K562 (cell line): ENCODE results near the gene C6orf58. TPM values are rescaled to one million over a fixed set of nuclear protein-coding genes. Genes with fewer than 3 reads are reported as not detected.

Experiments used
- ATAC-seq: fragments of 200-7000 bp; cut with Tn5 transposase; 3 replicates; pipeline ENCODE4 v1.9.1; 2020; ENCODE audit warnings: moderate library complexity
- BruUV-seq: library from RNA; stranded (reverse); fragments of 400-500 nt; replicated peaks from 2 replicates; lab custom pipeline; 2021; lab: Mats Ljungman, UMichigan
- CTCF ChIA-PET: fragments of 300-600 bp; formaldehyde crosslinking; extraction: SDS; loops from one replicate; lab custom pipeline; 2021; ENCODE audit warnings: low intra/inter-chr PET ratio; lab: Yijun Ruan, JAX
- POLR2A ChIA-PET: fragments of 300-600, 350-650 bp; sonication (Branson Sonifier 250); formaldehyde crosslinking; extraction: SDS; loops from one replicate; lab custom pipeline; 2021; ENCODE audit warnings: antibody characterized with exemption, inconsistent platforms; lab: Yijun Ruan, JAX
- DNase-seq, 4 experiments: peaks; one replicate each; pipeline versions ENCODE4 v3.0.0 to v3.0.0-alpha.2; 2011 to 2018; ENCODE audit warnings: low spot score in 3 of 4, mixed read lengths in 3 of 4; ENCODE audit errors: extremely low read depth in 1 of 4
- FAIRE-seq: peaks from 2 replicates; lab custom pipeline; 2011; peaks lifted over from hg19 to GRCh38; lab: Jason Lieb, UNC
- H2AFZ ChIP-seq: 2 replicates; pipeline ENCODE4 v1.6.0; 2011; ENCODE audit warnings: low read depth, low read length, control low read depth, inconsistent platforms
- H3K27ac ChIP-seq: fragments of 200-600 bp; 3 replicates; pipeline ENCODE4 v1.8.0; 2011; ENCODE audit warnings: low read depth, mild to moderate bottlenecking, control low read depth, inconsistent platforms, low read length, moderate library complexity, mixed read lengths; ENCODE audit errors: extremely low read depth
- H3K27me3 ChIP-seq, 2 experiments: fragments of 300-600 bp in 1 of 2; 2 replicates in 1 of 2; 3 replicates in 1 of 2; pipeline versions ENCODE4 v1.6.0 to v1.8.0; 2011; ENCODE audit warnings: inconsistent platforms in 2 of 2, low read length in 2 of 2, mild to moderate bottlenecking in 1 of 2, mixed read lengths in 1 of 2, moderate library complexity in 1 of 2; ENCODE audit not compliant: control insufficient read depth in 2 of 2, insufficient read depth in 2 of 2
- H3K36me3 ChIP-seq: fragments of 300-600 bp; 3 replicates; pipeline ENCODE4 v1.8.0; 2011; ENCODE audit warnings: mild to moderate bottlenecking, low read length, inconsistent platforms; ENCODE audit not compliant: control insufficient read depth, insufficient read depth
- H3K4me1 ChIP-seq, 2 experiments: fragments of 200-600 bp in 1 of 2; replicated peaks in 1 of 2; 2 replicates in 1 of 2; 3 replicates in 1 of 2; pipeline versions ENCODE4 v1.5.1 to v1.8.0; 2011; ENCODE audit warnings: inconsistent platforms in 2 of 2, low read length in 2 of 2, mild to moderate bottlenecking in 1 of 2, mixed read lengths in 1 of 2, moderate library complexity in 1 of 2; ENCODE audit not compliant: control insufficient read depth in 2 of 2, insufficient read depth in 2 of 2
- H3K4me2 ChIP-seq: 2 replicates; pipeline ENCODE4 v1.6.1; 2011; ENCODE audit warnings: low read length, control low read depth, inconsistent platforms, mixed read lengths; ENCODE audit not compliant: insufficient read depth
- H3K4me3 ChIP-seq: fragments of 200-600 bp; sonication (generic), shearing (Covaris generic); 2 replicates; pipeline ENCODE4 v1.5.1; 2016; ENCODE audit warnings: control low read depth, inconsistent platforms
- H3K79me2 ChIP-seq: fragments of 200-600 bp; 3 replicates; pipeline ENCODE4 v1.8.0; 2011; ENCODE audit warnings: low read length, inconsistent platforms; ENCODE audit not compliant: control insufficient read depth, insufficient read depth
- H3K9ac ChIP-seq, 2 experiments: 2 replicates each; pipeline versions ENCODE4 v1.6.0 to v1.6.1; 2011; ENCODE audit warnings: low read depth in 2 of 2, low read length in 2 of 2, control low read depth in 1 of 2, inconsistent platforms in 1 of 2, mild to moderate bottlenecking in 1 of 2, mixed read lengths in 1 of 2; ENCODE audit not compliant: insufficient read depth in 1 of 2
- H3K9me1 ChIP-seq: one replicate; pipeline ENCODE4 v1.6.0; 2011; ENCODE audit warnings: inconsistent platforms, mild to moderate bottlenecking, low read length, moderate library complexity; ENCODE audit not compliant: control insufficient read depth, insufficient read depth
- H3K9me3 ChIP-seq: replicated peaks from 2 replicates; pipeline ENCODE4 v1.5.1; 2011; ENCODE audit warnings: low read depth, low read length, inconsistent platforms; ENCODE audit not compliant: control insufficient read depth, insufficient read depth
- H4K20me1 ChIP-seq: replicated peaks from 2 replicates; pipeline ENCODE4 v1.6.1; 2011; ENCODE audit warnings: low read length, inconsistent platforms, mixed read lengths; ENCODE audit not compliant: control insufficient read depth, insufficient read depth
- CTCF ChIP-seq, 3 experiments: IDR thresholded peaks in 2 of 3; conservative IDR thresholded peaks in 1 of 3; 2 replicates each; pipeline ENCODE4 v1.5.1; 2011 to 2012; ENCODE audit warnings: low read length in 3 of 3, mild to moderate bottlenecking in 3 of 3, control low read depth in 2 of 3, improper control_type of control experiment in 1 of 3, inconsistent platforms in 1 of 3, low read depth in 1 of 3, mixed read lengths in 1 of 3, moderate library complexity in 1 of 3; ENCODE audit not compliant: insufficient read depth in 2 of 3
- ETV5 ChIP-seq: sonication (generic); formaldehyde crosslinking; IDR thresholded peaks from 2 replicates; pipeline ENCODE4 v1.4.0; 2020; ENCODE audit warnings: low read depth, mild to moderate bottlenecking, missing genetic modification reagents
- FOXJ3 ChIP-seq: sonication (generic); formaldehyde crosslinking; IDR thresholded peaks from 2 replicates; pipeline ENCODE4 v1.4.0; 2020; ENCODE audit warnings: mild to moderate bottlenecking, missing genetic modification reagents
- MAZ ChIP-seq, 2 experiments: fragments of 450-650 bp in 1 of 2; sonication (generic) in 1 of 2; formaldehyde crosslinking; IDR thresholded peaks in 1 of 2; conservative IDR thresholded peaks in 1 of 2; 2 replicates each; pipeline versions ENCODE4 v1.4.0 to v1.5.0; 2020; ENCODE audit warnings: mild to moderate bottlenecking in 1 of 2, missing genetic modification reagents in 1 of 2
- MCM2 ChIP-seq: fragments of 450-650 bp; IDR thresholded peaks from 2 replicates; pipeline ENCODE4 v1.6.1; 2017; ENCODE audit warnings: low read depth, mild to moderate bottlenecking
- PHB2 ChIP-seq: fragments of 450-650 bp; IDR thresholded peaks from 2 replicates; pipeline ENCODE4 v1.6.1; 2017; ENCODE audit warnings: low read depth
- RAD21 ChIP-seq, 2 experiments: fragments of 250-450 bp in 1 of 2; fragments of 450-650 bp in 1 of 2; sonication (Bioruptor Pico) in 1 of 2; formaldehyde crosslinking in 1 of 2; IDR thresholded peaks in 1 of 2; conservative IDR thresholded peaks in 1 of 2; 2 replicates each; pipeline versions ENCODE4 v1.4.0 to v1.8.0; 2020 to 2022; ENCODE audit warnings: mild to moderate bottlenecking in 2 of 2, moderate library complexity in 1 of 2
- SLC30A9 ChIP-seq: fragments of 250-450 bp; sonication (Bioruptor Pico); IDR thresholded peaks from 2 replicates; pipeline ENCODE4 v1.8.0; 2022; ENCODE audit warnings: mild to moderate bottlenecking, moderate library complexity
- SNRNP70 ChIP-seq: fragments of 200-400 bp; formaldehyde crosslinking; optimal IDR thresholded peaks from 2 replicates; pipeline ENCODE3; 2017; ENCODE audit warnings: low read depth, low read length
- ZNF318 ChIP-seq, 2 experiments: fragments of 450-650 bp; IDR thresholded peaks; 2 replicates each; pipeline ENCODE4 v1.6.1; 2016; ENCODE audit warnings: mild to moderate bottlenecking in 2 of 2, borderline replicate concordance in 1 of 2, low read depth in 1 of 2, moderate library complexity in 1 of 2
- WGBS: fragments of 100-300 bp; shearing (Covaris generic); methylation state at CpG from one replicate; pipeline ENCODE4 v1.1.6; 2016; ENCODE audit warnings: low coverage, mixed read lengths; ENCODE audit not compliant: insufficient coverage; ENCODE audit errors: missing lambda C conversion rate; 5-methylcytosine and 5-hydroxymethylcytosine counted together
- in situ Hi-C: fragments of 300-500 bp; cut with MboI; formaldehyde crosslinking; loops from 4 replicates; pipeline ENCODE4 v1.15.0; 2018; ENCODE audit warnings: inconsistent platforms, mixed read lengths
- intact Hi-C: fragments of 100-400 bp; cut with micrococcal nuclease; formaldehyde crosslinking; loops from 2 replicates; pipeline ENCODE4 v1.14.2; 2022
- polyA plus RNA-seq, 8 experiments: library from polyadenylated mRNA; depleted of rRNA in 4 of 8; stranded (reverse) in 5 of 8; unstranded in 3 of 8; fragments of >200 nt; fragmentation: Nextera tagmentation in 2 of 8; fragmentation: Illumina TruSeq in 1 of 8; extraction: Ambion mirVana in 2 of 8; extraction: Trizol in 1 of 8; gene quantifications; 2 replicates each; pipeline versions ENCODE4 v1.2.1 to v1.2.3, GENCODE V29; 2011 to 2014; ENCODE audit warnings: inconsistent platforms in 1 of 8, missing spikeins in 1 of 8
- total RNA-seq, 7 experiments: library from RNA; depleted of rRNA in 6 of 7; stranded (reverse); fragments of >200 nt in 6 of 7; fragmentation: Illumina TruSeq in 2 of 7; extraction: Trizol in 2 of 7; gene quantifications; 2 replicates each; pipeline versions ENCODE4 v1.2.1 to v1.2.3, GENCODE V29; 2011 to 2021; ENCODE audit warnings: low replicate concordance in 1 of 7

The C6orf58 gene
- total and polyA plus RNA-seq, 9 of the 15 experiments (the other 6 are each of a cell fraction or from before 2014, with no cell fraction given) = 0.04 TPM; not detected in 8

GRCh38 chr6:127539272-127539671, 37.7 kb upstream of the C6orf58 start (continued):
- peak; percentile 46 to 54 for TF ChIP-seq RAD21 (CRISPR knock-in tag; conservative IDR thresholded peaks at IDR 0.05 in 1 of 2, IDR thresholded peaks at IDR 0.05 in 1 of 2)
- no peak for TF ChIP-seq MAZ (CRISPR knock-in tag; conservative IDR thresholded peaks at IDR 0.05 in 1 of 2, IDR thresholded peaks at IDR 0.05 in 1 of 2)
- TF ChIP-seq PHB2 = no peak
- TF ChIP-seq SLC30A9 = no peak
- TF ChIP-seq ETV5 (CRISPR knock-in tag) = no peak
- TF ChIP-seq, all 486 proteins: peak for 3

GRCh38 chr6:127547215-127547614, 29.8 kb upstream of the C6orf58 start:
- H2AFZ ChIP-seq = no peak overlapping the region
- H3K9me1 ChIP-seq = no peaks in the 10 kb centered on the region
- H3K36me3 ChIP-seq = no peaks in the 10 kb centered on the region
- no peak for TF ChIP-seq ZNF318 (IDR thresholded peaks at IDR 0.05; ENCODE audit: borderline replicate concordance in 1 of 2, low read depth in 1 of 2)
- TF ChIP-seq FOXJ3 (CRISPR knock-in tag) = no peak
- TF ChIP-seq MCM2 = no peak
- peak in 1 of 3 experiments; percentile 11; a peak in 1 of 6 replicates for TF ChIP-seq CTCF (IDR thresholded peaks at IDR 0.05 in 2 of 3, conservative IDR thresholded peaks at IDR 0.05 in 1 of 3; ENCODE audit: insufficient read depth in 2 of 3, low read depth in 1 of 3, low read length in 3 of 3)
- no peak for TF ChIP-seq SNRNP70
- FAIRE-seq (no peak), DNase-seq (peak in 1 of 4 experiments; percentile 1), ATAC-seq (peak; percentile 38; the same call in 1 of the 3 replicates)
- POLR2A ChIA-PET = no interaction called here
- 0% methylated on average over 1 of the region's 1 CpG for WGBS
- CTCF ChIA-PET = no interaction called here
- H3K27ac ChIP-seq = no peak overlapping the region
- H4K20me1 ChIP-seq = no peaks in the 10 kb centered on the region
- in situ Hi-C loops = no loop called here
- intact Hi-C loops = no loop called here
- H3K9ac ChIP-seq = no peak overlapping the region
- no peak overlapping the region for H3K4me3 ChIP-seq
- H3K4me1 ChIP-seq = no peaks in the 10 kb centered on the region
- BruUV-seq = no TSS peak
- H3K27me3 ChIP-seq = no peaks in the 10 kb centered on the region
- H3K79me2 ChIP-seq = no peaks in the 10 kb centered on the region
- H3K9me3 ChIP-seq = no peaks in the 10 kb centered on the region
- H3K4me2 ChIP-seq = no peak overlapping the region
